Spleen (tissue), 7 donors: Measurements from ENCODE around the gene MTMR3.

ENCODE experiments used
- POLR2AphosphoS5 ChIP-seq, 3 donors: sonication (generic); formaldehyde crosslinking; IDR thresholded peaks; one replicate each; pipeline ENCODE4 v1.5.1; 2017; ENCODE audit warnings: antibody characterized with exemption in 3 of 3
- TF ChIP-seq, protein P1 (sequence below), 11 experiments: fragments of 200-600 bp in 7 of 11; fragments of 450-650 bp in 4 of 11; sonication (generic) in 4 of 11; IDR thresholded peaks in 8 of 11; conservative IDR thresholded peaks in 3 of 11; 1 replicate in 7 of 11; 2 replicates in 4 of 11; pipeline versions ENCODE4 v1.4.0 to v1.8.0; 2016 to 2021; ENCODE audit warnings: antibody characterized with exemption in 11 of 11, inconsistent platforms in 4 of 11, mild to moderate bottlenecking in 1 of 11
- donor health status: DM: no; HTN: no; CAD: no; lungs with moderate emphysema.
- donor health status: DM: no; HTN: no; CAD: no.
- donor health status: DM: no; HTN: no; CAD: no.

DNA sequence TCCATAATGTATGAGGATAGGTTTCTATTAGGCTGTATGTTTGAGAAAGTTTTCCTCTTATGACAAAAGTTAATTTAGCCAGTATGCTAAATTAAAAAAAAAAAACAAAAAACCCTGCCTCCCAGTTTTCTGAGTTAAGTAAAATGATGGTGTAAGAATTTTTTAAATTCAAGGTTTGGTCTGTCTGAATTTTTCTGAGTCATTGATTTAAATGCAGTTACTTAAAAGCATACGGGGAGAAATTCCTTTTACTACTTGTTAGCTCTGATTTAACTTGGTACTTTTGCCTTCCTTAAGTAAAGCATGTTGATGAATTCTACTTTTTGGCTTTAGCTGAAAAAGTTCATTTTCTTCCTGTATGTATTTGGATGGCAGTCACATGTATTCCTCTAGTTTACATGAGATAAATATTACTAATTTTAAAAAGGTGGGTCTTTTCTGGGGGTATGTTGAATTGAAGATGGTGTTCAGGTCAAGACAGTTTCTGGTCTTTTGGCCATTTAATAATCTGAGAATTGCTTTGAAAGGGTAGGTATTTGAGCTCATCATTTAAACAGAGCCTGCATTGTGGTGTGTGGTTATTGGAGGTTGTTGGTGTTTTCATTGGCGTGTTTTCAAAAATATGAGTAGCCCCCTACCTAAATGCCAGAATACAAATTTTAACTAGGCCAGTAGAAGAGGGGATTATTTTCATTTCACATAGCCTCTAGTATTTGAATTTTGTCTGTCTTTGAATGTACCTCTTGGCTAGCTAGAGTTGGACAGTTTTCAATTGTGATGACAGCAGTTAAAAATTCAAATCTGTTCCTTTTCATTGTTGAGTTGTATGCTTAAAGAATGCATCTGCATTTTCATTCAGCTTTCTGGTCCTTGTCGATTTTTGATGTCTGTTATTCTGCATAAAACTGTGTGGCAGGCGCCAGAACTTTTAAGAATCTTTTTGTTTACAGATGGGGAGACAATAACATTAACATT lies 64.7 kb downstream of the MTMR3 start:
- TF ChIP-seq, protein P1, sequence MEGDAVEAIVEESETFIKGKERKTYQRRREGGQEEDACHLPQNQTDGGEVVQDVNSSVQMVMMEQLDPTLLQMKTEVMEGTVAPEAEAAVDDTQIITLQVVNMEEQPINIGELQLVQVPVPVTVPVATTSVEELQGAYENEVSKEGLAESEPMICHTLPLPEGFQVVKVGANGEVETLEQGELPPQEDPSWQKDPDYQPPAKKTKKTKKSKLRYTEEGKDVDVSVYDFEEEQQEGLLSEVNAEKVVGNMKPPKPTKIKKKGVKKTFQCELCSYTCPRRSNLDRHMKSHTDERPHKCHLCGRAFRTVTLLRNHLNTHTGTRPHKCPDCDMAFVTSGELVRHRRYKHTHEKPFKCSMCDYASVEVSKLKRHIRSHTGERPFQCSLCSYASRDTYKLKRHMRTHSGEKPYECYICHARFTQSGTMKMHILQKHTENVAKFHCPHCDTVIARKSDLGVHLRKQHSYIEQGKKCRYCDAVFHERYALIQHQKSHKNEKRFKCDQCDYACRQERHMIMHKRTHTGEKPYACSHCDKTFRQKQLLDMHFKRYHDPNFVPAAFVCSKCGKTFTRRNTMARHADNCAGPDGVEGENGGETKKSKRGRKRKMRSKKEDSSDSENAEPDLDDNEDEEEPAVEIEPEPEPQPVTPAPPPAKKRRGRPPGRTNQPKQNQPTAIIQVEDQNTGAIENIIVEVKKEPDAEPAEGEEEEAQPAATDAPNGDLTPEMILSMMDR (IDR thresholded peaks at IDR 0.05 in 8 of 11, conservative IDR thresholded peaks at IDR 0.05 in 3 of 11) = no peak
- TF ChIP-seq POLR2AphosphoS5 (IDR thresholded peaks at IDR 0.05) = no peak
